GM12801 (cell line): Measurements from ENCODE around the gene ACTG1.

Experiments
- TF ChIP-seq, protein P1 (sequence below): IDR thresholded peaks from one replicate; pipeline ENCODE4 v1.5.1; 2011; ENCODE audit warnings: control low read depth; ENCODE audit not compliant: insufficient read length; ENCODE audit errors: extremely low read depth

ACTG1 gene

DNA sequence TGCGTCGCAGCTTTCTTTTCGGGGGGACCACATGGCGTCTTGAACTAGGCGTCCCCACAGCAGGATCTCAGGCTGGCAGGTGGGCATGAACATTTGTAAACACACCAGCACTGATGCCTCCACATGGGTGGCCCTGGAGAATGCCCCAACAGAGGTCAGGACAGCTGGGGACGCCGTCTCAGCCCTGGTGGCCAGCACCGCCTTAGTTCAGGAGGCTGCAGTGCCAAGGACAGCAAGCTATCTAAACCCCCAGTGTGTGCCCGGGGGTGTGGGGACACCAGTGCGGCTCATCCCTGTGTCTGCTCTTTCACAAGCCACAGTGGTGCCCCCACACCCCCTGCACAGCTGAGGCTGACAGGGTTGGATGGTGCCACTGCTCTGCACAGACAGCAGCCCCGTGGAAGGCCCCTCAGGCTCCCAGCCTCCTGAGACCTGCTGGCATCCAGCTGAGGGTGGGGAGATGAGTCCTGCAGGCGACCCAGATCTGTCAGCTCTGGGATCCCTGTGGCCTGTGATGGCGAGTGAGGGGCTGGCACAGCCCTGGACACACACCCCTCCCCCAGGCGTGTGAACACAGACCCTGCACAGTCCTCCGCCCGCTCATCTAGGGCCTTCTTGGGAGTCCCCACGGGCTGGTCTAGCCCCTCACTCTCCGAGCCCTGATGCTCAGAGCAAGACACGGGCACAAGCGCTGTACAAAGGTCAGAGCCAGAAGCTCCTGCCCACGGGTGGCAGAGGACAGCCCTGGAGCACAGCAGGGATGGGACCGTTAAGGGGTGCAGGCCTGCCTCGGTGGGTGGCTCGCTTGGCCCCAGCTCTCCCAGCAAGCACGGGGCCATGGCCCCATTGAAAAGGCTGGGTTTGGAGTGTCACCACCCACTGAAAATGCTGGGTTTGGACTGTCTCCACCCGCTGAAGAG lies 26.3 kb upstream of the ACTG1 start:
- TF ChIP-seq, protein P1, sequence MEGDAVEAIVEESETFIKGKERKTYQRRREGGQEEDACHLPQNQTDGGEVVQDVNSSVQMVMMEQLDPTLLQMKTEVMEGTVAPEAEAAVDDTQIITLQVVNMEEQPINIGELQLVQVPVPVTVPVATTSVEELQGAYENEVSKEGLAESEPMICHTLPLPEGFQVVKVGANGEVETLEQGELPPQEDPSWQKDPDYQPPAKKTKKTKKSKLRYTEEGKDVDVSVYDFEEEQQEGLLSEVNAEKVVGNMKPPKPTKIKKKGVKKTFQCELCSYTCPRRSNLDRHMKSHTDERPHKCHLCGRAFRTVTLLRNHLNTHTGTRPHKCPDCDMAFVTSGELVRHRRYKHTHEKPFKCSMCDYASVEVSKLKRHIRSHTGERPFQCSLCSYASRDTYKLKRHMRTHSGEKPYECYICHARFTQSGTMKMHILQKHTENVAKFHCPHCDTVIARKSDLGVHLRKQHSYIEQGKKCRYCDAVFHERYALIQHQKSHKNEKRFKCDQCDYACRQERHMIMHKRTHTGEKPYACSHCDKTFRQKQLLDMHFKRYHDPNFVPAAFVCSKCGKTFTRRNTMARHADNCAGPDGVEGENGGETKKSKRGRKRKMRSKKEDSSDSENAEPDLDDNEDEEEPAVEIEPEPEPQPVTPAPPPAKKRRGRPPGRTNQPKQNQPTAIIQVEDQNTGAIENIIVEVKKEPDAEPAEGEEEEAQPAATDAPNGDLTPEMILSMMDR: no peak

DNA sequence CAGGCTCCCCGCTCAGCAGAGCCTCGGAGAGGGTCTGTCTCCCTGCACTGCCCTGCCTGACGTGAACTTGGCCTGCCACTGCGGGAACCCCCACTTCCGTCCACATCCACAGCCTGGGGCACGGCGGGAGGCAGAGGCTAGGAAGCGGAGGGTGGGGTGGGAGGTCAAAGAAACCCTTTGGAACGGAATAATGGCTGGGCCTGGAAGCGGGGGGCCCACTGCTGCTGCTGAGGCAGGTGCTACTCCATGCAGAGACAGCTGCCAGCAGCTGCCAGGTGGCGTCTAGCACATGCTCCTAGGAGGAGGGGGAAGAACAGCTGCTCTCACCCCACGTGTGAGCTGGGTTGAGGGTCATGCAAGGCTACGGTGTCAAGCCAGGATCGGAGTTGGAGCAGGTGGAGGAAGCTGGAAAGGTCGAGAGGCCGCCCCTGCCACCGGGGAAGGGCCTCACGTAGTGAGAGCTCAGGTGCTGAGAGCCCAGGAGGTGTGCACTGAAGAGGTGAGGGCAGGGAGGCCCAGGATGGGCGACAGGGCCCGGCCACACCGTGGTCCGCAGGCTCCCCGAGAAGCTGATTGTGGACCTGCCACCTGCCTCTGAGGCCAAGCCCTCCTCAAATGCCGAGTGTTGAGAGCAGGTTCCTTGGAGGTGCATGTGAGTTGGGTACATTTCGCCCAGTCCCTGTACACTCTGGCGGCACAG lies 25.4 kb upstream of the ACTG1 start:
- TF ChIP-seq, protein P1: no peak

DNA sequence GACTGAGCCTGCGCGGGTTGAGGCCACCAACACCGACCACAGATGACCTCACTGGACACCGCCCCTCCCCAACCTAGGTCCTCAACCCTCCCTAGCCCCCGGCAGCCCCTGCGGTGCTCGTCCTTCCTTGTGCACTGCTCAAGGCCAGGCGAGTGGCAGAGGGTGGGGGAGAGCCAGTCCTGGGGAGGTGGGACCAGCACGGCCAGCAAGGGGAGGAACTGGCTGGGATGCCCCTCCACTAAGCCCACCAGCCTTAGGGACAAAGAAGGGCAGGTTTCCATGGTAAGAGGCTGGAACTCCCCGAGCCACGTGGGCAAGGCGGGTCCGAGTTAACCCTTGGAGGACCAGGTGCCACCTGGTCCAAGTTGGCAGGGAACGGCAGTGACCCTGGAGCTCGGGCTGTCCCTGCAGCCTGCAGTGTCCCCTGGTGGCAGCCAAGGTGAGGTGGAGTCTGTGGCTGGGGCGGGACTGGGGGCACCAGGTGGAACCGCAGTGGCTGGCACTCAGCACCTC lies 24.8 kb upstream of the ACTG1 start:
- TF ChIP-seq, protein P1: no peak

DNA sequence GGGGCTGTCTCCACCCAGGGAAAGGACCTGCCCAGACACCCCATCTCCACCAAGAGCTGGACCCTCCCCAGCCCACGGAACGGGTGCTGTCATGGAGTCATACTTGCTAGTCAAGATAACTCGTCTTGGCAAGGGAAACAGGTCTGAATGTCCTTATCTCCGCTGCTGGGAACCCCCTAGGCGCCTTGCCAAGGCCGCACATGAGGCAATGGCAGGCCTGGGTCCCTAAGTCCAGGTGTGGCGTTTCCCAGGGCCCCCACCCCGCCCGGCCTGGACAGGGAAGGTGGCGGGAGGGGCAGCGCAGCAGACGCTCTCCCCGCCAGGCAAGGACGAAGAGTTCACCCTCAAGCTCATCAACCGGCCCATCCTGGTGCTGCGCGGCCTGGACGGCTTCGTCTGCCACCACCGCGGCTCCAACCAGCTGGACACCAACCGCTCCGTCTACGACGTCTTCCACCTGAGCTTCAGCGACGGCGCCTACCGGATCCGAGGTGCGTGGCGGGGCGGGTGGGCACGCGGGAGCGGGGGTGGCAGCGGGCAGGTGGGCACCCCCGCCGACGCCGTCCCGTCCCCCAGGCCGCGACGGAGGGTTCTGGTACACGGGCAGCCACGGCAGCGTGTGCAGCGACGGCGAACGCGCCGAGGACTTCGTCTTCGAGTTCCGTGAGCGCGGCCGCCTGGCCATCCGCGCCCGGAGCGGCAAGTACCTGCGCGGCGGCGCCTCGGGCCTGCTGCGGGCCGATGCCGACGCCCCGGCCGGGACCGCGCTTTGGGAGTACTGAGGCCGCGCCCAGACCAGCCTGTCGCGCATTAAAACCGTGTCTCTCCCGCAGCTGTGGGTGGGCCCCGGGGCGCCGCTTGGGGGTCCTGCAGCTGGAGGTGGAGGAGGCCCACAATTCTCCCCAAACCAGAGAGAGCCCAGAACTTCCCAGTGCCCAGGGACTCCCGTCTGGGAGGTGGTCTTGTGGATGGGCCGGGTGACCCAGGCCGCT lies 24.0 kb upstream of the ACTG1 start:
- TF ChIP-seq, protein P1: no peak

DNA sequence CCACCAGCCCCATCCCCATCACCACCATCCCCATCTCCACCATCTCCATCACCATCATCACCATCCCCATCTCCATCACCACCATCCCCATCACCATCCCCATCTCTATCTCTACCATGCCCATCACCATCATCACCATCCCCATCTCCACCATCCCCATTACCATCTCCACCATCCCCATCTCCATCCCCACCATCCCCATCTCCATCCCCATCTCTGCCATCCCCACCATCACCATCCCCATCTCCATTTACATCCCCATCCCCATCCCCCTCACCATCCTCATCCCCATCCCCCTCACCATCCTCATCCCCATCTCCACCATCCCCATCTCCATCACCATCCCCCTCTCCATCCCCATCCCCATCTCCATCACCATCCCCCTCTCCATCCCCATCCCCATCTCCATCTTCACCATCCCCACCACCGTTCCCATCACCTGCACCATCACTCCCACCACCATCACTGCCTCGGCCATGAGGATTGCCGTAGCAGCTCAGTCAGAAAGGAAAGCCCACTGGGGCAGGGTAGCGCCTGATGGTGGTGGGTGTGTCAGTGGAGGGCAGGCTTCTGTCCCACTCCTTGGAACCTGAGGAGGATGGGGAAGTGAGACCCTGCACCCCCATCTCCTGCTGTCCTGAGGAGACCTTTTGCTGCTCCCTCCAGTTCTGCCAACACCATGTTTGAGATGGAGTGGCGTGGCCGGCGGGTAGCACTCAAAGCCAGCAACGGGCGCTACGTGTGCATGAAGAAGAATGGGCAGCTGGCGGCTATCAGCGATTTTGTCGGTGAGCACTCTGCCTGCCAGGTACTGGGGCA lies 23.1 kb upstream of the ACTG1 start:
- TF ChIP-seq, protein P1: no peak

DNA sequence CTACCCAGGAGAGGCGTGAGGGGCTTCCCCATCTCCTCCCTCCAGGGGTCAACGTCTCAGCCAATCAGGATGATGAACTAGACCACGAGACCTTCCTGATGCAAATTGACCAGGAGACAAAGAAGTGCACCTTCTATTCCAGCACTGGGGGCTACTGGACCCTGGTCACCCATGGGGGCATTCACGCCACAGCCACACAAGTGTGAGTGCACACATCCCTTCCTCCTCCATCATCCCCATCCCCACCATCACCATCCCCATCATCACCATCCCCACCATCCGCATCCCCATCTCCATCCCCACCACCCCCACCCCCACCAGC lies 22.4 kb upstream of the ACTG1 start:
- TF ChIP-seq, protein P1: no peak
